Erythroblast (primary cell): ENCODE measurements around the gene EZH2.

Source experiments
- DNase-seq, 2 experiments: peaks; one replicate each; lab custom pipeline; 2025; lab: John Stamatoyannopoulos, UW
- GATA1 ChIP-seq: IDR thresholded peaks from 2 replicates; pipeline ENCODE4 v1.6.1; 2011; ENCODE audit warnings: low read depth, mild to moderate bottlenecking, control low read depth, low read length, moderate library complexity
- POLR2A ChIP-seq: IDR thresholded peaks from 2 replicates; pipeline ENCODE4 v1.6.1; 2011; ENCODE audit warnings: mild to moderate bottlenecking, low read length

Gene EZH2

GRCh38 chr7:148884299-148885022, 370 bp upstream of the EZH2 start:
- TF ChIP-seq POLR2A (peak; percentile 85), GATA1 (no peak)
- peak; percentile 95 to 98 for DNase-seq

GRCh38 chr7:148883266-148884048, 634 bp downstream of the EZH2 start:
- TF ChIP-seq POLR2A = no peak
- TF ChIP-seq GATA1 = no peak
- peak; percentile 61 to 74 for DNase-seq

GRCh38 chr7:148882841-148883265, 1.2 kb downstream of the EZH2 start:
- DNase-seq = peak; percentile 61 to 74
- TF ChIP-seq POLR2A = no peak
- no peak for TF ChIP-seq GATA1

- DNase-seq = peak in 1 of 2 experiments; percentile 48
- TF ChIP-seq POLR2A = no peak
Measured at GRCh38 chr7:148882192-148882591, 1.9 kb downstream of the EZH2 start.

GRCh38 chr7:148878317-148878716, 5.8 kb downstream of the EZH2 start:
- no peak for DNase-seq
- TF ChIP-seq GATA1 = no peak

GRCh38 chr7:148877517-148877916, 6.6 kb downstream of the EZH2 start:
- DNase-seq = peak in 1 of 2 experiments; percentile 36
- TF ChIP-seq GATA1 = no peak
- TF ChIP-seq POLR2A = no peak

- DNase-seq = no peak
- TF ChIP-seq GATA1 = no peak
- TF ChIP-seq POLR2A = no peak
Measured at GRCh38 chr7:148872188-148872587, 11.9 kb downstream of the EZH2 start.

GRCh38 chr7:148871551-148871950, 12.5 kb downstream of the EZH2 start:
- DNase-seq = no peak
- TF ChIP-seq POLR2A (no peak), GATA1 (no peak)

GRCh38 chr7:148871030-148871429, 13.1 kb downstream of the EZH2 start:
- no peak for TF ChIP-seq GATA1

GRCh38 chr7:148868378-148868674, 15.8 kb downstream of the EZH2 start:
- TF ChIP-seq GATA1 (no peak), POLR2A (no peak)
- DNase-seq = no peak

More at GRCh38 chr7:148871030-148871429, 13.1 kb downstream of the EZH2 start:
- no peak for DNase-seq

GRCh38 chr7:148867596-148868377, 16.3 kb downstream of the EZH2 start:
- TF ChIP-seq POLR2A (no peak), GATA1 (no peak)
- no peak for DNase-seq

- TF ChIP-seq GATA1 (no peak), POLR2A (no peak)
- no peak for DNase-seq
Measured at GRCh38 chr7:148866362-148866761, 17.7 kb downstream of the EZH2 start.

GRCh38 chr7:148865283-148865682, 18.8 kb downstream of the EZH2 start:
- no peak for DNase-seq
- TF ChIP-seq POLR2A = no peak
- TF ChIP-seq GATA1 = no peak

- DNase-seq = peak in 1 of 2 experiments; percentile 69
Measured at GRCh38 chr7:148863324-148863723, 20.8 kb downstream of the EZH2 start.

More at GRCh38 chr7:148863324-148863723, 20.8 kb downstream of the EZH2 start:
- no peak for TF ChIP-seq GATA1
